Measurements from ENCODE around the gene CPSF4L. TPM values are rescaled to one million over a fixed set of nuclear protein-coding genes. Genes with fewer than 3 reads are reported as not detected.
A peak's percentile ranks its signal among the peaks of the same experiment; 100 is the strongest.

Gene CPSF4L
- total and polyA plus RNA-seq, 2 of the 13 experiments (the other 11 are each of a cell fraction or from before 2014, with no cell fraction given): 0.73 to 1.6 TPM

- TF ChIP-seq ZNF317 (CRISPR knock-in tag; IDR thresholded peaks at IDR 0.05): peak; percentile 84; the same call in 1 of the 2 replicates
- 0 out of 2 replicates have a peak, but pooled peaks have one; percentile 17 for TF ChIP-seq RAD21 (CRISPR knock-in tag; IDR thresholded peaks at IDR 0.05)
- TF ChIP-seq, protein P1, sequence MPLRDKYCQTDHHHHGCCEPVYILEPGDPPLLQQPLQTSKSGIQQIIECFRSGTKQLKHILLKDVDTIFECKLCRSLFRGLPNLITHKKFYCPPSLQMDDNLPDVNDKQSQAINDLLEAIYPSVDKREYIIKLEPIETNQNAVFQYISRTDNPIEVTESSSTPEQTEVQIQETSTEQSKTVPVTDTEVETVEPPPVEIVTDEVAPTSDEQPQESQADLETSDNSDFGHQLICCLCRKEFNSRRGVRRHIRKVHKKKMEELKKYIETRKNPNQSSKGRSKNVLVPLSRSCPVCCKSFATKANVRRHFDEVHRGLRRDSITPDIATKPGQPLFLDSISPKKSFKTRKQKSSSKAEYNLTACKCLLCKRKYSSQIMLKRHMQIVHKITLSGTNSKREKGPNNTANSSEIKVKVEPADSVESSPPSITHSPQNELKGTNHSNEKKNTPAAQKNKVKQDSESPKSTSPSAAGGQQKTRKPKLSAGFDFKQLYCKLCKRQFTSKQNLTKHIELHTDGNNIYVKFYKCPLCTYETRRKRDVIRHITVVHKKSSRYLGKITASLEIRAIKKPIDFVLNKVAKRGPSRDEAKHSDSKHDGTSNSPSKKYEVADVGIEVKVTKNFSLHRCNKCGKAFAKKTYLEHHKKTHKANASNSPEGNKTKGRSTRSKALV (CRISPR knock-in tag; IDR thresholded peaks at IDR 0.05): 0 out of 2 replicates have a peak, but pooled peaks have one; percentile 27
- TF ChIP-seq, protein P2, sequence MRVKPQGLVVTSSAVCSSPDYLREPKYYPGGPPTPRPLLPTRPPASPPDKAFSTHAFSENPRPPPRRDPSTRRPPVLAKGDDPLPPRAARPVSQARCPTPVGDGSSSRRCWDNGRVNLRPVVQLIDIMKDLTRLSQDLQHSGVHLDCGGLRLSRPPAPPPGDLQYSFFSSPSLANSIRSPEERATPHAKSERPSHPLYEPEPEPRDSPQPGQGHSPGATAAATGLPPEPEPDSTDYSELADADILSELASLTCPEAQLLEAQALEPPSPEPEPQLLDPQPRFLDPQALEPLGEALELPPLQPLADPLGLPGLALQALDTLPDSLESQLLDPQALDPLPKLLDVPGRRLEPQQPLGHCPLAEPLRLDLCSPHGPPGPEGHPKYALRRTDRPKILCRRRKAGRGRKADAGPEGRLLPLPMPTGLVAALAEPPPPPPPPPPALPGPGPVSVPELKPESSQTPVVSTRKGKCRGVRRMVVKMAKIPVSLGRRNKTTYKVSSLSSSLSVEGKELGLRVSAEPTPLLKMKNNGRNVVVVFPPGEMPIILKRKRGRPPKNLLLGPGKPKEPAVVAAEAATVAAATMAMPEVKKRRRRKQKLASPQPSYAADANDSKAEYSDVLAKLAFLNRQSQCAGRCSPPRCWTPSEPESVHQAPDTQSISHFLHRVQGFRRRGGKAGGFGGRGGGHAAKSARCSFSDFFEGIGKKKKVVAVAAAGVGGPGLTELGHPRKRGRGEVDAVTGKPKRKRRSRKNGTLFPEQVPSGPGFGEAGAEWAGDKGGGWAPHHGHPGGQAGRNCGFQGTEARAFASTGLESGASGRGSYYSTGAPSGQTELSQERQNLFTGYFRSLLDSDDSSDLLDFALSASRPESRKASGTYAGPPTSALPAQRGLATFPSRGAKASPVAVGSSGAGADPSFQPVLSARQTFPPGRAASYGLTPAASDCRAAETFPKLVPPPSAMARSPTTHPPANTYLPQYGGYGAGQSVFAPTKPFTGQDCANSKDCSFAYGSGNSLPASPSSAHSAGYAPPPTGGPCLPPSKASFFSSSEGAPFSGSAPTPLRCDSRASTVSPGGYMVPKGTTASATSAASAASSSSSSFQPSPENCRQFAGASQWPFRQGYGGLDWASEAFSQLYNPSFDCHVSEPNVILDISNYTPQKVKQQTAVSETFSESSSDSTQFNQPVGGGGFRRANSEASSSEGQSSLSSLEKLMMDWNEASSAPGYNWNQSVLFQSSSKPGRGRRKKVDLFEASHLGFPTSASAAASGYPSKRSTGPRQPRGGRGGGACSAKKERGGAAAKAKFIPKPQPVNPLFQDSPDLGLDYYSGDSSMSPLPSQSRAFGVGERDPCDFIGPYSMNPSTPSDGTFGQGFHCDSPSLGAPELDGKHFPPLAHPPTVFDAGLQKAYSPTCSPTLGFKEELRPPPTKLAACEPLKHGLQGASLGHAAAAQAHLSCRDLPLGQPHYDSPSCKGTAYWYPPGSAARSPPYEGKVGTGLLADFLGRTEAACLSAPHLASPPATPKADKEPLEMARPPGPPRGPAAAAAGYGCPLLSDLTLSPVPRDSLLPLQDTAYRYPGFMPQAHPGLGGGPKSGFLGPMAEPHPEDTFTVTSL (CRISPR knock-in tag; IDR thresholded peaks at IDR 0.05; ENCODE audit: borderline replicate concordance): peak; percentile 68; the same call in 1 of the 2 replicates
- TF ChIP-seq, protein P3, sequence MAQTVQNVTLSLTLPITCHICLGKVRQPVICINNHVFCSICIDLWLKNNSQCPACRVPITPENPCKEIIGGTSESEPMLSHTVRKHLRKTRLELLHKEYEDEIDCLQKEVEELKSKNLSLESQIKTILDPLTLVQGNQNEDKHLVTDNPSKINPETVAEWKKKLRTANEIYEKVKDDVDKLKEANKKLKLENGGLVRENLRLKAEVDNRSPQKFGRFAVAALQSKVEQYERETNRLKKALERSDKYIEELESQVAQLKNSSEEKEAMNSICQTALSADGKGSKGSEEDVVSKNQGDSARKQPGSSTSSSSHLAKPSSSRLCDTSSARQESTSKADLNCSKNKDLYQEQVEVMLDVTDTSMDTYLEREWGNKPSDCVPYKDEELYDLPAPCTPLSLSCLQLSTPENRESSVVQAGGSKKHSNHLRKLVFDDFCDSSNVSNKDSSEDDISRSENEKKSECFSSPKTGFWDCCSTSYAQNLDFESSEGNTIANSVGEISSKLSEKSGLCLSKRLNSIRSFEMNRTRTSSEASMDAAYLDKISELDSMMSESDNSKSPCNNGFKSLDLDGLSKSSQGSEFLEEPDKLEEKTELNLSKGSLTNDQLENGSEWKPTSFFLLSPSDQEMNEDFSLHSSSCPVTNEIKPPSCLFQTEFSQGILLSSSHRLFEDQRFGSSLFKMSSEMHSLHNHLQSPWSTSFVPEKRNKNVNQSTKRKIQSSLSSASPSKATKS (CRISPR knock-in tag; IDR thresholded peaks at IDR 0.05): 0 out of 2 replicates have a peak, but pooled peaks have one; percentile 68
- peak; percentile 34; the same call in 1 of the 2 replicates for TF ChIP-seq ZFY (CRISPR knock-in tag; IDR thresholded peaks at IDR 0.05)
- TF ChIP-seq KDM5B (CRISPR knock-in tag; IDR thresholded peaks at IDR 0.05; ENCODE audit: borderline replicate concordance): peak; percentile 47; the same call in 1 of the 2 replicates
- no peak for TF ChIP-seq RBAK (CRISPR knock-in tag; IDR thresholded peaks at IDR 0.05)
- 0 out of 2 replicates have a peak, but pooled peaks have one; percentile 30 for TF ChIP-seq HOMEZ (CRISPR knock-in tag; IDR thresholded peaks at IDR 0.05; ENCODE audit: low read depth)
- no peak for TF ChIP-seq ZNF260 (CRISPR knock-in tag; IDR thresholded peaks at IDR 0.05; ENCODE audit: borderline replicate concordance, low read depth)
- TF ChIP-seq, protein P4, sequence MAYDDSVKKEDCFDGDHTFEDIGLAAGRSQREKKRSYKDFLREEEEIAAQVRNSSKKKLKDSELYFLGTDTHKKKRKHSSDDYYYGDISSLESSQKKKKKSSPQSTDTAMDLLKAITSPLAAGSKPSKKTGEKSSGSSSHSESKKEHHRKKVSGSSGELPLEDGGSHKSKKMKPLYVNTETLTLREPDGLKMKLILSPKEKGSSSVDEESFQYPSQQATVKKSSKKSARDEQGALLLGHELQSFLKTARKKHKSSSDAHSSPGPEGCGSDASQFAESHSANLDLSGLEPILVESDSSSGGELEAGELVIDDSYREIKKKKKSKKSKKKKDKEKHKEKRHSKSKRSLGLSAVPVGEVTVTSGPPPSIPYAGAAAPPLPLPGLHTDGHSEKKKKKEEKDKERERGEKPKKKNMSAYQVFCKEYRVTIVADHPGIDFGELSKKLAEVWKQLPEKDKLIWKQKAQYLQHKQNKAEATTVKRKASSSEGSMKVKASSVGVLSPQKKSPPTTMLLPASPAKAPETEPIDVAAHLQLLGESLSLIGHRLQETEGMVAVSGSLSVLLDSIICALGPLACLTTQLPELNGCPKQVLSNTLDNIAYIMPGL (CRISPR knock-in tag; IDR thresholded peaks at IDR 0.05; ENCODE audit: borderline replicate concordance in 1 of 2, low read depth in 1 of 2): 0 out of 4 replicates have a peak, but pooled peaks of 1 of the 2 experiments have one; percentile 36
These were observed 16.4 kb upstream of the CPSF4L start (continued) for GRCh38 chr17:73278049-73278464.

Measured in HepG2 (cell line).